ENCODE data around the gene IKZF1. TPM values are rescaled to one million over a fixed set of nuclear protein-coding genes. Genes with fewer than 3 reads are reported as not detected.

Gene IKZF1
- total and polyA plus RNA-seq, 9 of the 15 experiments (the other 6 are each of a cell fraction or from before 2014, with no cell fraction given): 12.6 to 85.3 (median 44.7) TPM

DNA sequence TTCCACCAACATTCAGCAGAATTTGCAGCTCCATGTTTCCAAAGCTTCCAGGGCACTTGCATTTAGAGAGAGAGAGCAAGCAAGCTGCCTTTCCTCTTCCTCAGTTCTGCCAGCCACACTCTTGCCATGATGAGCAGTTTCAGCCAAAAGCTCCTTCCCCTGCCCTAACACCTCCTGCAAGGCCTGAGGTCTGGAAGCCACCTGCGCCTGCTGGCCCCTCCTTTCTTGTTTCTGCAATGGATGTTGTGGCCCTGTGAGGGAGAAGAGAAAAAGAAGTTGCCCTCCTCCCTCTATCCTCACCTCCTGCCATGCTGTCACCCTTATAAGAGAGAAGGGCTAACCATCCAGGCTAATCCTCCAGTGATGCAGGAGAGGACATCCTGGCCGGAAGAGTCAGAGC is 48.7 kb downstream of the IKZF1 start (continued):
- TF ChIP-seq, protein P1, sequence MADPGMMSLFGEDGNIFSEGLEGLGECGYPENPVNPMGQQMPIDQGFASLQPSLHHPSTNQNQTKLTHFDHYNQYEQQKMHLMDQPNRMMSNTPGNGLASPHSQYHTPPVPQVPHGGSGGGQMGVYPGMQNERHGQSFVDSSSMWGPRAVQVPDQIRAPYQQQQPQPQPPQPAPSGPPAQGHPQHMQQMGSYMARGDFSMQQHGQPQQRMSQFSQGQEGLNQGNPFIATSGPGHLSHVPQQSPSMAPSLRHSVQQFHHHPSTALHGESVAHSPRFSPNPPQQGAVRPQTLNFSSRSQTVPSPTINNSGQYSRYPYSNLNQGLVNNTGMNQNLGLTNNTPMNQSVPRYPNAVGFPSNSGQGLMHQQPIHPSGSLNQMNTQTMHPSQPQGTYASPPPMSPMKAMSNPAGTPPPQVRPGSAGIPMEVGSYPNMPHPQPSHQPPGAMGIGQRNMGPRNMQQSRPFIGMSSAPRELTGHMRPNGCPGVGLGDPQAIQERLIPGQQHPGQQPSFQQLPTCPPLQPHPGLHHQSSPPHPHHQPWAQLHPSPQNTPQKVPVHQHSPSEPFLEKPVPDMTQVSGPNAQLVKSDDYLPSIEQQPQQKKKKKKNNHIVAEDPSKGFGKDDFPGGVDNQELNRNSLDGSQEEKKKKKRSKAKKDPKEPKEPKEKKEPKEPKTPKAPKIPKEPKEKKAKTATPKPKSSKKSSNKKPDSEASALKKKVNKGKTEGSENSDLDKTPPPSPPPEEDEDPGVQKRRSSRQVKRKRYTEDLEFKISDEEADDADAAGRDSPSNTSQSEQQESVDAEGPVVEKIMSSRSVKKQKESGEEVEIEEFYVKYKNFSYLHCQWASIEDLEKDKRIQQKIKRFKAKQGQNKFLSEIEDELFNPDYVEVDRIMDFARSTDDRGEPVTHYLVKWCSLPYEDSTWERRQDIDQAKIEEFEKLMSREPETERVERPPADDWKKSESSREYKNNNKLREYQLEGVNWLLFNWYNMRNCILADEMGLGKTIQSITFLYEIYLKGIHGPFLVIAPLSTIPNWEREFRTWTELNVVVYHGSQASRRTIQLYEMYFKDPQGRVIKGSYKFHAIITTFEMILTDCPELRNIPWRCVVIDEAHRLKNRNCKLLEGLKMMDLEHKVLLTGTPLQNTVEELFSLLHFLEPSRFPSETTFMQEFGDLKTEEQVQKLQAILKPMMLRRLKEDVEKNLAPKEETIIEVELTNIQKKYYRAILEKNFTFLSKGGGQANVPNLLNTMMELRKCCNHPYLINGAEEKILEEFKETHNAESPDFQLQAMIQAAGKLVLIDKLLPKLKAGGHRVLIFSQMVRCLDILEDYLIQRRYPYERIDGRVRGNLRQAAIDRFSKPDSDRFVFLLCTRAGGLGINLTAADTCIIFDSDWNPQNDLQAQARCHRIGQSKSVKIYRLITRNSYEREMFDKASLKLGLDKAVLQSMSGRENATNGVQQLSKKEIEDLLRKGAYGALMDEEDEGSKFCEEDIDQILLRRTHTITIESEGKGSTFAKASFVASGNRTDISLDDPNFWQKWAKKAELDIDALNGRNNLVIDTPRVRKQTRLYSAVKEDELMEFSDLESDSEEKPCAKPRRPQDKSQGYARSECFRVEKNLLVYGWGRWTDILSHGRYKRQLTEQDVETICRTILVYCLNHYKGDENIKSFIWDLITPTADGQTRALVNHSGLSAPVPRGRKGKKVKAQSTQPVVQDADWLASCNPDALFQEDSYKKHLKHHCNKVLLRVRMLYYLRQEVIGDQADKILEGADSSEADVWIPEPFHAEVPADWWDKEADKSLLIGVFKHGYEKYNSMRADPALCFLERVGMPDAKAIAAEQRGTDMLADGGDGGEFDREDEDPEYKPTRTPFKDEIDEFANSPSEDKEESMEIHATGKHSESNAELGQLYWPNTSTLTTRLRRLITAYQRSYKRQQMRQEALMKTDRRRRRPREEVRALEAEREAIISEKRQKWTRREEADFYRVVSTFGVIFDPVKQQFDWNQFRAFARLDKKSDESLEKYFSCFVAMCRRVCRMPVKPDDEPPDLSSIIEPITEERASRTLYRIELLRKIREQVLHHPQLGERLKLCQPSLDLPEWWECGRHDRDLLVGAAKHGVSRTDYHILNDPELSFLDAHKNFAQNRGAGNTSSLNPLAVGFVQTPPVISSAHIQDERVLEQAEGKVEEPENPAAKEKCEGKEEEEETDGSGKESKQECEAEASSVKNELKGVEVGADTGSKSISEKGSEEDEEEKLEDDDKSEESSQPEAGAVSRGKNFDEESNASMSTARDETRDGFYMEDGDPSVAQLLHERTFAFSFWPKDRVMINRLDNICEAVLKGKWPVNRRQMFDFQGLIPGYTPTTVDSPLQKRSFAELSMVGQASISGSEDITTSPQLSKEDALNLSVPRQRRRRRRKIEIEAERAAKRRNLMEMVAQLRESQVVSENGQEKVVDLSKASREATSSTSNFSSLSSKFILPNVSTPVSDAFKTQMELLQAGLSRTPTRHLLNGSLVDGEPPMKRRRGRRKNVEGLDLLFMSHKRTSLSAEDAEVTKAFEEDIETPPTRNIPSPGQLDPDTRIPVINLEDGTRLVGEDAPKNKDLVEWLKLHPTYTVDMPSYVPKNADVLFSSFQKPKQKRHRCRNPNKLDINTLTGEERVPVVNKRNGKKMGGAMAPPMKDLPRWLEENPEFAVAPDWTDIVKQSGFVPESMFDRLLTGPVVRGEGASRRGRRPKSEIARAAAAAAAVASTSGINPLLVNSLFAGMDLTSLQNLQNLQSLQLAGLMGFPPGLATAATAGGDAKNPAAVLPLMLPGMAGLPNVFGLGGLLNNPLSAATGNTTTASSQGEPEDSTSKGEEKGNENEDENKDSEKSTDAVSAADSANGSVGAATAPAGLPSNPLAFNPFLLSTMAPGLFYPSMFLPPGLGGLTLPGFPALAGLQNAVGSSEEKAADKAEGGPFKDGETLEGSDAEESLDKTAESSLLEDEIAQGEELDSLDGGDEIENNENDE (IDR thresholded peaks at IDR 0.05; ENCODE audit: low read depth, low read length): no peak
- TF ChIP-seq YY1 (IDR thresholded peaks at IDR 0.05; ENCODE audit: borderline replicate concordance in 1 of 3, control insufficient read depth in 1 of 3, extremely low read depth in 1 of 3, insufficient read depth in 3 of 3, insufficient read length in 1 of 3, insufficient replicate concordance in 2 of 3, low read depth in 1 of 3, low read length in 2 of 3) (no peak), MIER1 (IDR thresholded peaks at IDR 0.05; ENCODE audit: low read depth) (no peak)
